DND-41 (cell line): ENCODE measurements around the gene PPP1R12C.

Experiments
- EZH2 ChIP-seq: IDR thresholded peaks from 3 replicates; pipeline ENCODE4 v1.6.1; 2012; ENCODE audit warnings: borderline replicate concordance, low read depth, mild to moderate bottlenecking, moderate library complexity, low read length, inconsistent platforms; ENCODE audit not compliant: severe bottlenecking
- TF ChIP-seq, protein P1 (sequence below): IDR thresholded peaks from 2 replicates; pipeline ENCODE4 v1.5.1; 2012; ENCODE audit warnings: borderline replicate concordance, low read length, moderate library complexity, mild to moderate bottlenecking; ENCODE audit not compliant: poor library complexity, severe bottlenecking; ENCODE audit errors: extremely low read depth

DNA sequence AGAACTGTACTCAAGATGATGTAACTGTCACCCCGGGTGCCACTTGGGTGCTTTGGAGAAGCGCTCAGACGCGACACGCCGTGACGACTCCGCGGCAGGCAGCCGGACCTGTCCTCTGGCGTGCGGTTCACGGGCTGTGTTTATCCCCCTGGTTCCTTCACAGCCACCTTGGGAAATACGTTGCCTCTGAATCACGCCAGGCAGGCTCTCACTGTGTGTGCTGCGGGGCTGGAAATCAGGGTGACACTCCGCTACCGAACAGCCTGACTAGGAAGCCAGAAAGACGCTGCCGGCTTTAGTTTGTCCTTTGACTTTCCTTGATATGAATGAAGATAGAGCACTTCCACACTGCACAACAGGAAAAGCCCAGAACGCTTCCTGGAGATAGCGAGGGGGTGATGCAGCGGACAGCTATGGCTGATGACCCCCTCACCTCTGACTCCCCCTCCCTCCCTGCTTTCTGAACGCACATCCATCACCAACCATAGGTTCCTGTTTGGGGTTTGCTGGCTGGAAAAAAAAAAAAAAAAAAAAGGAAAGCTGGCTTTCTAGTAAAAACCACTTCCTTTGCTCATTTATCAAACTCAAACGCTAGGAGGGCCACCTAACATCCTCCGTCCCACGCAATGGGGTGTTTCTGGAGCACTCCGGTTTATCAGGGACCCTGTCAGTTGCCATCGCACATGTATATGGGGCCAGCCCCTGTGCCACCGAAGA, 75.7 kb downstream of the PPP1R12C start:
- TF ChIP-seq, protein P1, sequence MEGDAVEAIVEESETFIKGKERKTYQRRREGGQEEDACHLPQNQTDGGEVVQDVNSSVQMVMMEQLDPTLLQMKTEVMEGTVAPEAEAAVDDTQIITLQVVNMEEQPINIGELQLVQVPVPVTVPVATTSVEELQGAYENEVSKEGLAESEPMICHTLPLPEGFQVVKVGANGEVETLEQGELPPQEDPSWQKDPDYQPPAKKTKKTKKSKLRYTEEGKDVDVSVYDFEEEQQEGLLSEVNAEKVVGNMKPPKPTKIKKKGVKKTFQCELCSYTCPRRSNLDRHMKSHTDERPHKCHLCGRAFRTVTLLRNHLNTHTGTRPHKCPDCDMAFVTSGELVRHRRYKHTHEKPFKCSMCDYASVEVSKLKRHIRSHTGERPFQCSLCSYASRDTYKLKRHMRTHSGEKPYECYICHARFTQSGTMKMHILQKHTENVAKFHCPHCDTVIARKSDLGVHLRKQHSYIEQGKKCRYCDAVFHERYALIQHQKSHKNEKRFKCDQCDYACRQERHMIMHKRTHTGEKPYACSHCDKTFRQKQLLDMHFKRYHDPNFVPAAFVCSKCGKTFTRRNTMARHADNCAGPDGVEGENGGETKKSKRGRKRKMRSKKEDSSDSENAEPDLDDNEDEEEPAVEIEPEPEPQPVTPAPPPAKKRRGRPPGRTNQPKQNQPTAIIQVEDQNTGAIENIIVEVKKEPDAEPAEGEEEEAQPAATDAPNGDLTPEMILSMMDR, result peak; percentile 22
- TF ChIP-seq EZH2, result no peak
